ENCODE results near the gene TMEM238.

DNA sequence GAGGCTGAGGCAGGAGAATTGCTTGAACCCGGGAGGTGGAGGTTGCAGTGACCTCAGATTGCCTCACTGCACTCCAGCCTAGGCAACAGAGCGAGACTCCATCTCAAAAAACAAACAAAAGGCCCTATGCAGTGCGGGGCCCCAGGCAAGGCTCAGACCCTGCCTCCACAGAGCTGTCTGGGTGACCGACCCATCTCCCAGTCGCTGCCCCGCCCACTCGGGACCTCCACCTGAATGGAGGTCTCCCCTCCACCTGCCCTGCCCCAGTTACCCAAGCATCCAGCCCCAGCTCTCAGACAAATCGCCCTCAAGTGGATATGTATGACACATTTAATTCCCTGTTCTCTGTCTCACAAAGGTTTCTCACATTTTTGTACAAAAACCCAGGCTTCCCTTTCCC, 18.8 kb downstream of the TMEM238 start:
- TF ChIP-seq EZH2 (IDR thresholded peaks at IDR 0.05; ENCODE audit: low read length, unreplicated experiment) (no peak), CTCF (conservative IDR thresholded peaks at IDR 0.05; ENCODE audit: low read depth, low read length) (no peak)
